NCI-H2227 (cell line): ENCODE results near the gene ESCO1.
"Not testable (repeated sequence)": the region's sequence is repeated elsewhere in the genome, so short reads cannot be mapped to it uniquely, and the experiment has no call there.

Experiments
- DNase-seq: peaks from one replicate; lab custom pipeline; 2025; ENCODE audit not compliant: unreplicated experiment; lab: John Stamatoyannopoulos, UW

The ESCO1 gene

DNA sequence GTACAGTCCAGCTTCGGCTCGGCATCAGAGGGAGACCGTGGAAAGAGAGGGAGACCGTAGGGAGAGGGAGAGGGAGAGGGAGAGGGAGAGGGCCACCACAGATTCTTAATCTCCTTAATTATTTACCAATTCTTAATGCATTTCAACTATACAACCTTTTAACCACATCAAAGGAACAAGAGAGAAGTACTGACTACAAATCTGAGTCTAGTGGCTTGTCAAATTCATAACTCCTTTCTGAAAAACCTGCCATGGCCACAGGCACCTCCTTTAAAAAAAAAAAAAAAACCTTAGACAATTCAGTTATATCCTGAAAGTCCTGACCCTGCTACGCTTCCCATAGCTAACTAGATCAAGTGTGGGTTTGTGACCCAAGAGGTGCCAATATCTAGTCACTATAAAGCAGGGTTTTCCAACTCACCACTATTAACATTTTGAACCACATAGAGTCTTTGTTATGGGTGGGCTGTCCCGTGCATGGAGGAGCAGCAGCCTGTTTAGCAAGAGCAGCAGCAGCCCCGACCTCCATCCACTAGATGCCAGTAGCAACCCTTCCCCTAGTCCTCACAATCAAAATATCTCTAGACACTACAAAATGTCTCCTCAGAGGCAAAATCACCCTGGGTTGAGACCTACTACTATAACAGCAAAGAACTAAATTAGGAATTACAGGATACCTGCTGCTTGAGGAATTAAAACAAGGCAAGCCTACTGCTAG is 6.8 kb downstream of the ESCO1 start:
- no peak for DNase-seq

- DNase-seq: not testable (repeated sequence)
Measured at GRCh38 chr18:21592361-21592760, 8.1 kb downstream of the ESCO1 start.

GRCh38 chr18:21584391-21584790 is 16.1 kb downstream of the ESCO1 start:
- no peak for DNase-seq

- DNase-seq: no peak
Measured at GRCh38 chr18:21575656-21576055, 24.8 kb downstream of the ESCO1 start.

- no peak for DNase-seq
Measured at GRCh38 chr18:21571772-21572171, 28.7 kb downstream of the ESCO1 start.

- no peak for DNase-seq
Measured at GRCh38 chr18:21559195-21559594, 41.3 kb downstream of the ESCO1 start.

- DNase-seq: no peak
Measured at GRCh38 chr18:21557607-21558253, 42.8 kb downstream of the ESCO1 start.

- DNase-seq: no peak
Measured at GRCh38 chr18:21550510-21550970, 50.0 kb downstream of the ESCO1 start.

GRCh38 chr18:21548647-21549046 is 51.9 kb downstream of the ESCO1 start:
- DNase-seq: no peak

DNA sequence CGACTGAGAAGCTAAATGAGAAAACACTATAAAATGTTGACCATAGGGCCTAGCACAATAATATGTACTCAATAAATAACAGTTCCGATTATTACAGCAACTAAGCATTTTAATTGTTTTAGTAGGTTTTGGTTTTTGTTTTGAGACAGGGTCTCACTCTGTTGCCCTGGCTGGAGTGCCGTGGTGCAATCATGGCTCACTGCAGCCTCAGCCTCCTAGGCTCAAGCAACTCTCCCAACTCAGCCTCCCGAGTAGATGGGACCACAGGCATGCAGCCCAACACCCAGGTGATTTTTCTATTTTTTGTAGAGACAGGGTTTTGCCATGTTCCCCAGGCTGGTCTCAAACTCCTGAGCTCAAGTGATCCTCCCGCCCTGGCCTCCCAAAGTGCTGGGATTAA is 54.1 kb downstream of the ESCO1 start:
- no peak for DNase-seq

DNA sequence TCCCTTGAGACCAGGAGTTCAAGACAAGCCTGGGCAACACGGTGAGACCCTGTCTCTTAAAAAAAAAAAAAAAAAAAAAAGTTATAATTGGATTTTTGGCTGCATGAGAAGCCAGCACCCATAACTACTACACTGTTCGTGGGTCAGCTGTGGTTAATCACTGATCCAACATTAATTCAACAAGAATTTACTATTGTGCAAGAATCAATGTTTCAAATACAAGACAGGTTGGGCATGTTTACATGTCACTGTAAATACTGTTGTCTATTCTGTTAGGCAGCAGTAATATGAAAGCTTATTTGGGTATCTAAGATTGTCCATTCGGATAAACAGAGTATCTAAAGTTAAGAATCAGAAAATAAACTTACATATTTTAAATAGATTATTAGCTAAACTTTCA is 62.3 kb downstream of the ESCO1 start:
- no peak for DNase-seq

- DNase-seq: no peak
Measured at GRCh38 chr18:21534327-21534726, 66.2 kb downstream of the ESCO1 start.

- no peak for DNase-seq
Measured at GRCh38 chr18:21526463-21526862, 74.0 kb downstream of the ESCO1 start.

GRCh38 chr18:21525916-21526315 is 74.6 kb downstream of the ESCO1 start:
- no peak for DNase-seq

DNA sequence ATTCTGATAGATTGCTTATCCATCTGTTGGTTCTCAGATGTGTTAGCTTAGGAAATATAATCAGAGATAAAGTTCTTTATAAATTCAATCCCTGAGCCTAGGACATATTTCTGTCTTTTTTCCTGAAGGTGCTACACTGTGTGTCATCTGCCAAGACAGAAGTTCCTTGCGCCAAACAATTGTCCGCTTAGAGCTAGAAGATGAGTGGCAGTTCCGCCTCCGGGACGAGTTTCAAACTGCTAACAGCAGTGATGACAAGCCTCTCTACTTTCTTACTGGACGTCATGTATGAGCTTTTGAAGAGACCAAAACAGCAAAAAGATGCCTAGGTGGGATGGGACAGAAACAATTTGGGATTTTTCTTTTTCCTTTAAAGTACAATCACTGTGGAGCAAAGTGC is 78.0 kb downstream of the ESCO1 start:
- DNase-seq: no peak

DNA sequence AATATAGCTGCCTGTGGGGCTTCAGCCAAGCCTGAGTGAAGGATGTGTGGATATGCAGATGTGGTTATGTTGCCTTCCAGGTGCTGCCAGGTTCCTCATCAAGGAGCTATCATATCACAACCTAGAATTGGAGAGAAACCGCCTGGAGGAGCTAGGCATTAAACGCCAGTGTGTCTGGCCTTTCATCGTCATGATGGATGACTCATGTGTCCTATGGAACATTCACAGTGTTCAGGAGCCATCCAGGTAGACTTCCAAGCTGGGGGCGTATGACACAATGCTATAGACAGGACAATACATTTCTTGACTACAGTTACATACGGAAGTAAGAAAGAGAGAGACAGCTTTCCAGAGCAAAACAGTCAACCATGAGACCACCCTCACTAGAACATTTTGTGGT is 86.8 kb downstream of the ESCO1 start:
- DNase-seq: no peak

GRCh38 chr18:21513292-21513691 is 87.2 kb downstream of the ESCO1 start:
- no peak for DNase-seq

GRCh38 chr18:21509062-21509461 is 91.4 kb downstream of the ESCO1 start:
- no peak for DNase-seq

- DNase-seq: no peak
Measured at GRCh38 chr18:21507913-21508701, 92.4 kb downstream of the ESCO1 start.

- DNase-seq: no peak
Measured at GRCh38 chr18:21502661-21503060, 97.8 kb downstream of the ESCO1 start.

DNA sequence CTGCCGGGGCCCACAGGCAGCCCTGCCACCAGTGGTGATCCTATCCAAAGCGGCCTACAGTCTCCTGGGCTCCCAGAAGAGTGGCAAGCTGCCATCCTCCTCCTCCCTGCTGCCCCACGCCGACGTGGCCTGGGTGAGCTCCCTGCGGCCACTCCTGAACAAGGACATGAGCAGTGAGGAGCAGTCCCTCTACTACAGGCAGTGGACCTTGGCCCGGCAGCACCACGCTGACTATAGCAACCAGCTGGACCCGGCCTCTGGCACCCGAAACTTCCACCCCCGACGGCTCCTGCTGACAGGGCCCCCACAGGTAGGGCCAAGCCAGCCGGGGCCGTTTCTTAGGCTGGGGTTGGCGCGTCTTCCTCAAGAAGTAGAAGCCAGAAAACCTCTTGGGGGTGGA is 100.5 kb downstream of the ESCO1 start:
- DNase-seq: no peak

DNA sequence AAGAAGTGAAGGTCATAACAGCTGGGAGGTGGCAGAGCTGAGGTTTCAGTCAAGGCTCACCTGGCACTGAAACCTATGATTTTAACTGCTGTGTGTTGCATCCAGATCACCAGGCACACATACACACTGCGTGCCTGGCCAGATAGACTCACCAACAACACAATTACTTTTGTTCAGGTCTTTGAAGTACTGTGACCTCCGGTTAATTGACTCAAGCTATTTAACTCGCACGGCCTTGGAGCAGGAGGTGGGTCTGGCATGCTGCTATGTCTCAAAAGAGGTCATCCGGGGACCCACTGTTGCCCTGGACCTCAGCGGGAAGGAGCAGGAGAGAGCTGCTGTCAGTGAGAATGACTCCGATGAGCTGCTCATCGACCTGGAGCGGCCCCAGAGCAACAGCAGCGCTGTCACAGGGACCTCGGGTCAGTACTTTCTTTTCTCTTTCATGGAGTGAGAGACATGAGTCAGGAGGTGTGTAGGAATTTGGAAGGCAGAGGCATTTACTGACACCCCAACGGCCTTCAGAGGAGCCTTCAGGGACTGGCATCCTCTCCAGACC is 104.1 kb downstream of the ESCO1 start:
- DNase-seq: peak; percentile 12
